SK-N-SH treated with all-trans-retinoic acid at 6 μM for 48 hours (cell line): ENCODE data around the gene CRISPLD2.

ENCODE experiments used
- ESRRG ChIP-seq: fragments of 250-450 bp; sonication (Bioruptor Pico); IDR thresholded peaks from 2 replicates; pipeline ENCODE4 v1.6.1; 2021; ENCODE audit warnings: mild to moderate bottlenecking
- POU6F1 ChIP-seq: fragments of 250-450 bp; sonication (Bioruptor Pico); IDR thresholded peaks from 2 replicates; pipeline ENCODE4 v1.8.0; 2021; ENCODE audit warnings: low read depth, mild to moderate bottlenecking, moderate library complexity, borderline replicate concordance
- TSHZ2 ChIP-seq: fragments of 250-450 bp; sonication (Bioruptor Pico); IDR thresholded peaks from 2 replicates; pipeline ENCODE4 v1.5.0; 2020; ENCODE audit warnings: mild to moderate bottlenecking, moderate library complexity

- TF ChIP-seq POU6F1 (CRISPR knock-in tag): no peak
- TF ChIP-seq TSHZ2 (CRISPR knock-in tag): no peak
- TF ChIP-seq ESRRG (CRISPR knock-in tag): no peak
Measured at GRCh38 chr16:84839054-84839453, 19.3 kb downstream of the CRISPLD2 start.
